Raji (cell line): ENCODE measurements around the gene SLC6A7.

Source experiments
- POLR2A ChIP-seq: IDR thresholded peaks from 2 replicates; pipeline ENCODE4 v1.6.1; 2011; ENCODE audit warnings: low read depth, low read length, control low read depth; ENCODE audit not compliant: insufficient read depth

Gene SLC6A7

DNA sequence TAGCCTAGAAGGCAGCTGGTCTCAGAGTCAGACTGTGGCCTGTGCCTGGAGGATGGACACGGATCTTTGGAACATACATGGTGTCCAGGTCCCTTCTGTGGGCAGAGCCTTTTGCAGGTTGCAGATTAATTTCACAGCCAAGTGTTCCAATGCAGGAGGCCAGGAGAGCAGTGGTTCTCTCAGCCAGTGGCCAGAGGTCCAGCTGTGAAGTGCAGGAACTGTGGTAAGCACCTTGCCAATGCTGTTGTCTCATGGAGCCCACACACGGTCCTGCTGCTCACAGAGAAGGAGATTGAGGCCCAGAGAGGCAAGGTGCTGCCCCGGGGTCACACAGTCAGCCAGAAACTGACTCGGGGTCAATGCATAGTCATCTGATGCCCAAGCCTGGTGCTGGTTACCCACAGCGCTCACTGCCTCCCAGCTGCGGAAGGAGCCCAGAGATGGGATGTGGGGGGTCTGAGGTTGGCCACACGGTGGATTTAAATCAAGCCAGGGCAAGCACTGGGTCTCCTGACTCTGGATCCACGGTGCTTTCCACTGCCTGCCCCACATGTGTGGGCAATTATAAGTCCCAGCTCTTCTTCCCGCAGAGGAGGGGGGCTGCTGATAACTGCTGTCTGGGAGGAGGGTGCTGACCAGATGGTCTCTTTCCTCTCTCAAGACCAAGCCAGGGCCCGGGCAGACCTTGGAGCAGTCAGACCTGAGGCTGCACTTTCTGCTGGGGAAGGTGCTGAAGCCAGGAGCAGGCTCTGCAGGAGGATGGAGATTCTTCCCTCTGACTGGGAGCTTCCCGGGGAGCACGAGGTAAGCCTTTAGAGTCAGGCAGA is 37.0 kb upstream of the SLC6A7 start:
- TF ChIP-seq POLR2A: no peak

DNA sequence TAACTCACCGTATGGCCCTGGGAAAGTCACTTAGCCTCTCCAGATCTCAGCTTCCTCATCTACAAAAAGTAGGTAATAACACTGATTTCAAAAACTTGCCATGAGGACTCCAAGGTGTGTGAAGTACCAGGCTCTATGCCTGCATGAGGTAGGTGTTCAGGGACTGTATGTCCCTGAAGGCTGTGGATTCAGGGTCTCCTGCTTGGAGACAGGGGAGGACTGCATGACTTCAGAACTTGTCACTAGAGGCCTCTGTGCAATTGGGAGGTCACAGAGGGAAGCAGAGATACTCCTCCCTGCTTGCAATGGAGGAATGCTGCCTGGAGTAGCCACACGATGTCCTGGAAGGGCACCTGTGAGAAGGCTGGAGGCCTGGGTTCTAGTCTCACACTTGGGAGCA is 36.4 kb upstream of the SLC6A7 start:
- no peak for TF ChIP-seq POLR2A

DNA sequence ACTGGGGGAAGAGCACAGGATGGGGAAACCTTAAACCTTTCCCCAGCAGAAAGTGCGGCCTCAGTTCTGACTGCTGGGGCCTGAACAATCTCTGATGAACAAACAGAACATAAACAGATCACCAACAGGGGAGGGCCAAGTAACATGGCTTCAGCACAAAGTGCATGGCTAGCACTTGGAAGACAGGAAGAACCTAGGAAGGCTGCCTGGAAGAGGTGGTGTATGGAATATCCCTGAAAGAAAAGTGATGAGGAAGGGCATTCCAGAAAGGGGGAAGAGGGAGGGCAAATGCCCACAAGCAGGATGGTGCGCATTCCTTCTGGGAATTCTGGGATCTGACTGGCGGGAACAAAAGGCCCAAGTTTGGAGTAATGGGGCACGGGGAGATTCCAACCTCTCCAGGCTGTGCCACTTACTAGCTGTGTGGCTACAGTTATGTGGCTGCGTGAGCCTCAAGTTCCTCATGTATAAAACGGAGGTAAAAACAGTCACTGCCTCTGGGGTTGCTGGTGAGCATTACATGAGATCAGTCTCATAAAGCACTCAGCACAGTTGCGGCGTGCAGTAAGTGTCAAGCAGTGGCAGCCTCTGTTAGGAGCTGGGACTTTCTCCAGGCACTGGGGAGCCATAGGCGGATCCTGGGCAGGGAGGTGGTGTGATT is 35.8 kb upstream of the SLC6A7 start:
- TF ChIP-seq POLR2A: no peak

DNA sequence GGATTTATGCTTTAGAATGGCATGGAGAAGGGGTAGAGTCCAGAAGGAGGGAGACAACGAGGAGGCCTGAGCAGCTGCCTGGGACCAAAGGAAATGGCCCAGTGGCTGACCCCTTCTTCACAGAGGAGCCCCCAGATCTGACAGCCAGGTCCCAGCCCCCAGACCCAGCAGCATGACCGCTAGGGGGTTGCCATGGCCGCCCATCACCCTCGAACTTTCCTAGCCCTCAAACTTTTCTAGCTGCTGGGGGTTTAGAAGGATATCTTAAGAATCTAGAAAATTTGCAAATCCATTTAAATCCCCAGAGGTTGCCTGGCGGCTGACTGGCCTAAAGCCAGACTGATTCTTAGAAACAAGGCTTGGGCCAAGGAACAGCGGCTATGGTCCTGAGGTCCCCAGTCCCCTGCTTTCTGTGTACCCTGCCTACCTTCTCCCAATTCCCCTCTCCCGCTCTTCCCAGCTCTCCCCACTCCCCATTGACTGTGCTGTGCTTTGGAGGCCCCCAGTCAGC is 35.2 kb upstream of the SLC6A7 start:
- no peak for TF ChIP-seq POLR2A

DNA sequence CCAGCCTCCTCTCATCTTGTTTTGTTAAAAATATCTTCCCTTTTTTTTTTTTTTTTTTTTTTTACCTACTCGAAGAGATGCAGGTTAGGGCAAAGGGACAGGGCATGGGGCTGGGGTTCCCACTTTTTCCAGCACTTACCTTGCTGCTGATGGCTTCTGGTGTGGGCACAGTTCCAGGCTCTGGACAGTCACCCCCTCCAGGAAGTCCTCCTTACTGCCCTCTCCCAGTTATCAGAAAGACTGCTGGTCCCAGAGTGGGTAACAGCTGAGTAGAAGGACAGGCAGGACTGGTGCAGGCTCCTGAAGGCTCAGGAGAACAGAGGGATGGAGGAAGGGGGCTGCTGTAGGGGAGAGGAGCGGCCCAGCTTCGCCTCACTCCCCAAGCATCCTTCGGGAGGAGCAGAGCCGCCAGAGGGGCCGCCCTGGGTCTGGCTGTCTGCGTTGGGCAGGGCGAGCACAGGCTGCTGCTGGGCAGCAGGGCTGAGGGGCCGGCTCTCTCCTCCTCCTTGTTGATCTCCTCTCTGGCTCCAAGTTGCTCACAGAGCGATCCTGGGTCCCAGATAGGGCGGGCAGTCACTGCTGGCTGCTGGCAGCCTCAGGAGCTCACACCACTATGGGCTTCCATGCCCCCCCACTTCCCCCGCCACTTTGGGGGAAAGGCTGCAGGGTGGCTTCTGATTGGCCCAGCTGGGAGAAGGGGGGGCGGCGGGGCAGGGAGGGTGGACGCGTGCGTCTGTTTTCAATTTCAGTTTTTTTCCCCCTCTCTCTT is 34.4 kb upstream of the SLC6A7 start, which contains the start of gene PDGFRB:
PDGFRB (minus strand) TSS at position 588 of the 769 bp plus-strand sequence. CDS start 18,798 bp downstream, outside the sequence.
- no peak for TF ChIP-seq POLR2A

DNA sequence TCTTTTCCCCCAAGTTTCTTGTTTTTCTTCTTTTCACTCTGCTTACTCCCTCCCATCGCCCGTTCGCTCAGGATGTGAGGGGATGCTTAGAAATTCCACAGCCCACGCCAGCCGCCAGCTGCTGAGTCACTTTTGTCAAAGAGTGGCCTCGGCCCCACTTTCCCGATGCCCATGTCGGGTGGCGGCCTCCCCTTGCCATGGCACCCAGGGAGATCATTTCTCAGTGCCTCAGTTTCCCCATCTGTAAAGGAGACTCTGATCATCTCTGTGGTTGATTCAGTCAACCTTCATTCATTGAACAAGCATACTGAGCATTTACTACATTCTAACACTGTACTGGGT is 33.9 kb upstream of the SLC6A7 start:
- no peak for TF ChIP-seq POLR2A

DNA sequence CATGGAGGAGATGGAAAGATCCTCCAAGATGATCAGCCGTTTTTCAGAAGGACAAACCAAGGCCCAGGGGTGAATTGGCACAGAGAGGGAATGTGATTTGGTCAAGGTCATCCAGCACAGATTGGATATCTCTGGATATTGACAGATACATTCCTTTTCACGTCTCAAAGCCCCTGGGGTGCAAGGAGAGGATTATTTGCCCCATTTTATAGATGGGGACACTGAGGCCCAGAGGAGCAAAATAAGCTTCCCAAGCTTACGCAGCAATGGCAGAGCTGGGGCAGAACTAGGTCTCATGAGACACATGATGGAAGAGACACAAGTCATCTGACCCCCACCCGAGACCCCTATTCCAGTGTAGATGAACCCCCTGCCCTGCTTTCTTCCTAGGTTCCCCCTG is 33.3 kb upstream of the SLC6A7 start:
- TF ChIP-seq POLR2A: no peak

DNA sequence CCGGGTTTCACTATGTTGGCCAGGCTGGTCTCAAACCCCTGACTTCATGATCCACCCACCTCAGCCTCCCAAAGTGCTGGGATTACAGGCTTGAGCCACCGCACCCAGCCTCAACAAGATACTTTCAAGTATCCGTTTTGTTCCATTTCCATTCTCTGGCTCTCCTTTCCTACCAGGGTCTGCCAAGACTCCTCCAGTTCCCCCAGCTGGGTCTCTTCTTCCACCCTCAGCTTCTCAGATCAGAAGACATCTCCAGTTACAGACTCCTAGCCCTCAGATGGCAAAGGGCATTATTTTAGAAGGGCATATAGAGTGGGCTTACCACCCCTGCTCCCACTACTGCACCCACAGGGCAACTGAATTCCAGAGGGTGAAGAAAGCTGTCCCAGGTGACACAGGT is 32.7 kb upstream of the SLC6A7 start:
- no peak for TF ChIP-seq POLR2A

DNA sequence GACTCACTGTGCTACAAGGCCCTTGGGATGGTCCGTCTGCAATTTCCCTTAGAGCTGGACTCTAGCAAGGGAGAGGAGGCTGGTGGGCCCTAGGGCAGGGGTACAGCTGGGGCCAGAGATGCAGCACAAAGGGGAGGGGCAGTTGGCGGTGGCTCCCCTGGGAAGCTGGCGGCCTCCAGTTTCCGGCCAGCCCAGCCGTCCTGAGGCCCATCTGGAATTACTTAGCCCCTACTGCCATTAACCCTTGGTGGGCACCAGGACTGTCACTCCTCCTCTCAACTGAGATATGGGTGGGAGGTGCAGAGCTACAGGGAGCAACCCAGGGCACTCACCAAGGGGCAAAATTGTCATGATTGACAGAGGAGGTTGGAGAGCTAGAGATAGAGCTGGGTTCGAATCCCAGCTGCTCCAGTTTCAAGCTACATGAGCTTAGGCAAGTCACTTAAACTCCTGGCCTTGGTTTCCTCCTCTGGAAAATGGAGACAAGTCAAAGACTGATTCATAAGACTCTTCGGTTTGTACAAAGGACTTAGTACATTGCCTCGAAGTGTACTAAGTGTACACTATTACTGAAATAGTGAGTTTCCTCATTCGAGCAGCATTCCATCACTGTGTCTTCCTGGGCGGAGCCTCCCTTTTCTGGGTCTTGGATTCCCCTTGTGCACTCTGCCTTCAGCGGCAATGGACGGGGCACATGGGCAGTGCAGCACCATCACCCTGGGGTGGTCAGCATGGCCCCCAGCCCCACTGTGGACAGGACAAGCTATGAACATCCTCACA is 31.5 kb upstream of the SLC6A7 start:
- no peak for TF ChIP-seq POLR2A

DNA sequence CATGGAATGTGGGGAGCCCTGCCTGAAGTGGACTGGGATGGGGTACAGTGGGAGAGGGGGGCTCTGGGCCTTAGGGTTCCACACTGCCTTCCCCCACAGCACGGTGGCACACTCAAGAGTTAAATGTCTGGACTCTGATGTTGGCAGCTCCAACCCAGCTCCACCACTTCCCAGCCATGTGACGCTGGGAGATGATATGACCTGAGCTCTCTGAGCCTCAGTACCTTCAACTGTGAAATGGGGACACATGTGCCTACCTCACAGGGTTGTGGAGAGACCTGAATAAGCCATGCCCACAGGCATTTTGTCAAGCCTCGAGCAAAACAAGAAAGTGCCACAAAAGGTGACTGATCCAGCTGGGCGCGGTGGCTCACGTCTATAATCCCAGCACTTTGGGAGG is 30.8 kb upstream of the SLC6A7 start:
- TF ChIP-seq POLR2A: no peak

DNA sequence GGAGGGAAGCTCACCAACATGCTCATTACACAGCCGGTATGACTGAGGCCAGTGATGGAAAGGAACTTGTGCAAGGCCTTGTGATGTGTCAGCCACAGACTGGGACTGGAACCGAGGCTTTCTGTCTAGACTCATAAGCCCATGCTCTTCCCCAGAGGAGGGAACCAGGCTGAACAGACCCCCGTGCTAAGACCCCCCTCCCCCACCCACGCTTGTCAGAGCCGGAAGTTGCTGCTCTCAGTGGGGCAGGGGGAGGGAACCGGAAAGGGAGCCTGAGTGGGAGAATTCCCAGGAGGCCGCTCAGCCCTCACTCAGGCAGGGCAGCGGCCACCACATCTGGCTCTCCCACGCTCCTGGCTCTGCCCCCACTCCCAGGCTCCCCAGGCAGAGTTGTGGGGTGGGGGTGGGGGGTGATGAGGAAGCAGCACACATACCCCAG is 30.1 kb upstream of the SLC6A7 start:
- no peak for TF ChIP-seq POLR2A

DNA sequence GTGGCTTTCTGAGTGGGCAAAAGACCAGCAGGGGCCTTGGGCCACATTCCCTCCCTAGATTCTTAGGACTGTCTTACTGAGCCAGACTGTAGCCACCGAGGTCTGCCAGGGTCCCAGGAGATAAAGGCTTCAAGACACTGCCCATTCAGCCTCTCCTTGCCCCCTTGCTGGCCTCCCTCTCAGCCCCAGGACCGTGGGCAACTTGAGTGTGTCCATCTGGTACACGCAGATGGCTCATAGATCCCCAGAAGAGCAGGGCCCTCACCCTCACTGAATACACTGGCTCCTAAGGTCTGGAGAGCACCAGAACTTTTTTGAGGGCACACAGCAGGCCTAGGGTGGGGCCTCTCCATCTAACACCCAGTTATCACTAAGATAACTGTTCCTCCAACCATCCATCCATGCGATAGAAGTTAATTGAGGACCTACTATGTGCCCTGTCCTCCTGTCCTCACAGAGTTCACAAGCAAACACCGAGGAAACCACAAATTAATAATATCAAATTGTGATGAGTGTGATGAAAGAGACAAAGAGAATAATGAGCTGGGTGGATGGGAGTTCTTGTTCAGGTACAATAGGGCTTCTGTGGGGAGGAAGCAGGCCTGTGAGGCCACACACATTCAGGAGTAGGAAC is 29.3 kb upstream of the SLC6A7 start:
- no peak for TF ChIP-seq POLR2A

DNA sequence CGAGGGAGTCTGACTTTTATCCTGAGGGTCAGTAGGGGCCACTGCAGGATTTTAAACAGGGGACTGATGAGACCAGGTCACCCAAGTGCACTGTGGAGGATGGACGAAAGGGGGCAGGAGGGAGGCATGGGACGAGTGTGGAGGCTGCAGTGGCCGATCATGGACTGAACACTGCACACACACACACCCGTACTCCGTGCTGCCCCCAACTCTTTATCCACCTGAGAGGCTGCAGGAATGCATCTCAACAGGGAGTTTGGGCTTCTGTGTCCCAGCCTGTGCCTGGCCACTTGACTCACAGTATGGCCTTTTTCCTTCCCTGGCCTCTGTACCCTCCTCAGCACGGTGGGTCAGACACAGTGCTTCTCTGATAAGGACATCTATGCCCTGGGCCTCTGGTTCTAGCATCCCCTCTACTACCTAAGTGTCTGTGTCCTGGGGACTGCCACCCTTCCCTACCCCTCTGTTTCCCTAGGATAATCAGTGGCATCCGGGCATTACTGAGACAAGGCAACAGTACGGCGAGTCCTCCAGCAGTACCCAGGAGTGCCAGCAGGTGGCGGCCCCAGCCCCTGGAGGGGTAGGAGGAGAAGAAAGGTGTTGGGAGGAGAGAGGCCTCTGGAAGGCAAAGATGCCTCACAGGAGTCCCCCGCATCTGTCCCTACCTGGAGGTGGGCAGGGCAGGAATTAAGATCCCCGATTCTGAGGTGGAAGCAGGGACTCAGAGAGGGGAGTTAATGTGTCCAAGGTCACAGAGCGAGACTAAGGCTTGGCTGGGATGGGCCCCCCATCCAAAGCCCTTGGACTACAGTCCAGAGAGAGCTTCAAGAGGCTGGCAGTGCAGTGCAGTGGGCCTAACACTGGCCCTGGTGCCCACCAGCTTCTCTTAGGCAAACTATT is 28.4 kb upstream of the SLC6A7 start:
- no peak for TF ChIP-seq POLR2A

DNA sequence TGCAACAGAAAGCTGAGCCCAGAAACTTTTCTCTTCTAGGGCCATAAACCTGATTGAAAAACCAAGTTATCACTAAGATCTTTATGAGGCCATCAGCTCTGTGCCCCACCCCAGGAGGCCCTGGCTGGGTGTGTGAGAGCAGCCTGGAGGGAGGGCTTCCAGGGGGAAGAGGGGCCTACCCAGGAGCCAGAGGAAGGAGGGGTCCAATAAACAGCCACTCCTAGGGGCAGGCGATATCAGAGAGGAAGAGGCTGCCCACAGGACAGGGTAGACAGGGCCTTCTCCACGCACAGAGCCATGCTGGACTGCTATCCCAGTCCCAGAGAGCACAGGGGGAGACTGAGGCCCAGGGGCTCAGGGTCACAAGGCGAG is 27.7 kb upstream of the SLC6A7 start:
- no peak for TF ChIP-seq POLR2A

DNA sequence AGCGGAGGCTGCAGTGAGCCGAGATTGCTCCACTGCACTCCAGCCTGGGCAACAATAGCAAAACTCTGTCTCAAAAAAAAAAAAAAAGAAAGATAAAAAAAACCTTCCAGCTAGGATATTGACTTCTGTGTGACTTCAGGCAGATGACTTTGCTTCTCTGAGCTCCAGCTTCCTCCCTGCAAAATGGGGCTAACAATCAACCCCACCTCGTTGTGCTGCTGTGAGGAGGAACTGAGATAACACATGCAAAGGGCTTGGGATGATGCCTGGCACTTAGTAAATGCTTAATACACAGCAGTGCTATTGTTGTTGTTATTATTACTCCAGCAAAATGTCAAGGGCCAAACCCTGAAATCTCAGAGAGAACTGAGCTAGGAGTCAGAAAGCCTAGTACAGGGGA is 26.8 kb upstream of the SLC6A7 start:
- no peak for TF ChIP-seq POLR2A
